CD4-positive, alpha-beta T cell treated with Interleukin-6 for 4 hours (primary cell): Measurements from ENCODE around the gene PKD2.

Source experiments
- DNase-seq: peaks from one replicate; pipeline ENCODE4 v3.0.0-alpha.2; 2020; ENCODE audit warnings: mixed read lengths

The PKD2 gene

GRCh38 chr4:88007304-88008121, at the start of gene PKD2:
PKD2 (plus strand) TSS chr4:88007635; CDS start chr4:88007734, 99 bp downstream.
- peak; percentile 80 for DNase-seq

- no peak for DNase-seq
Observed at GRCh38 chr4:87961993-87962392, 45.4 kb upstream of the PKD2 start.

- no peak for DNase-seq
Observed at GRCh38 chr4:87962398-87963146, 44.9 kb upstream of the PKD2 start.

- DNase-seq = no peak
Observed at GRCh38 chr4:87965501-87965975, 41.9 kb upstream of the PKD2 start.

- DNase-seq = no peak
Observed at GRCh38 chr4:87966095-87966496, 41.3 kb upstream of the PKD2 start.

- DNase-seq = no peak
Observed at GRCh38 chr4:87967193-87967592, 40.2 kb upstream of the PKD2 start.

GRCh38 chr4:87970121-87970520, 37.3 kb upstream of the PKD2 start:
- DNase-seq = no peak

- no peak for DNase-seq
Observed at GRCh38 chr4:87971866-87972265, 35.6 kb upstream of the PKD2 start.

- DNase-seq = peak; percentile 29
Observed at GRCh38 chr4:87973283-87974169, 33.9 kb upstream of the PKD2 start.

GRCh38 chr4:87974856-87975462, 32.5 kb upstream of the PKD2 start:
- DNase-seq = no peak

- peak; percentile 3 for DNase-seq
Observed at GRCh38 chr4:87975466-87975865, 32.0 kb upstream of the PKD2 start, which contains the start of gene SPP1. SPP1 (plus strand) TSS chr4:87975714; CDS start chr4:87976896, 1,182 bp downstream.

- DNase-seq = no peak
Observed at GRCh38 chr4:87977521-87978278, 29.7 kb upstream of the PKD2 start.

GRCh38 chr4:87978681-87979080, 28.8 kb upstream of the PKD2 start:
- no peak for DNase-seq

- DNase-seq = no peak
Observed at GRCh38 chr4:87979810-87980209, 27.6 kb upstream of the PKD2 start.

GRCh38 chr4:87981486-87981885, 25.9 kb upstream of the PKD2 start:
- no peak for DNase-seq

- no peak for DNase-seq
Observed at GRCh38 chr4:87982036-87982435, 25.4 kb upstream of the PKD2 start.

- no peak for DNase-seq
Observed at GRCh38 chr4:87982446-87983010, 24.9 kb upstream of the PKD2 start.

- no peak for DNase-seq
Observed at GRCh38 chr4:87983996-87984395, 23.4 kb upstream of the PKD2 start.

GRCh38 chr4:87985097-87985886, 22.1 kb upstream of the PKD2 start:
- peak; percentile 28 for DNase-seq

GRCh38 chr4:87985887-87986200, 21.6 kb upstream of the PKD2 start:
- no peak for DNase-seq

- DNase-seq = no peak
Observed at GRCh38 chr4:87986508-87986907, 20.9 kb upstream of the PKD2 start.
